ENCODE data around the gene C20orf202.

GRCh38 chr20:1166948-1167720 lies 36.1 kb upstream of the C20orf202 start:
- TF ChIP-seq POLR2A (IDR thresholded peaks at IDR 0.05) (no peak), CTCF (IDR thresholded peaks at IDR 0.05) (no peak)

Measured in lower leg skin (tissue), 3 donors.